Spleen (tissue), 7 donors: ENCODE data around the gene SPEN.

Source experiments
- POLR2AphosphoS5 ChIP-seq, 3 donors: sonication (generic); formaldehyde crosslinking; IDR thresholded peaks; one replicate each; pipeline ENCODE4 v1.5.1; 2017; ENCODE audit warnings: antibody characterized with exemption in 3 of 3
- TF ChIP-seq, protein P1 (sequence below), 11 experiments: fragments of 200-600 bp in 7 of 11; fragments of 450-650 bp in 4 of 11; sonication (generic) in 4 of 11; IDR thresholded peaks in 8 of 11; conservative IDR thresholded peaks in 3 of 11; 1 replicate in 7 of 11; 2 replicates in 4 of 11; pipeline versions ENCODE4 v1.4.0 to v1.8.0; 2016 to 2021; ENCODE audit warnings: antibody characterized with exemption in 11 of 11, inconsistent platforms in 4 of 11, mild to moderate bottlenecking in 1 of 11
- donor health status: DM: no; HTN: no; CAD: no; lungs with moderate emphysema.
- donor health status: DM: no; HTN: no; CAD: no.
- donor health status: DM: no; HTN: no; CAD: no.

DNA sequence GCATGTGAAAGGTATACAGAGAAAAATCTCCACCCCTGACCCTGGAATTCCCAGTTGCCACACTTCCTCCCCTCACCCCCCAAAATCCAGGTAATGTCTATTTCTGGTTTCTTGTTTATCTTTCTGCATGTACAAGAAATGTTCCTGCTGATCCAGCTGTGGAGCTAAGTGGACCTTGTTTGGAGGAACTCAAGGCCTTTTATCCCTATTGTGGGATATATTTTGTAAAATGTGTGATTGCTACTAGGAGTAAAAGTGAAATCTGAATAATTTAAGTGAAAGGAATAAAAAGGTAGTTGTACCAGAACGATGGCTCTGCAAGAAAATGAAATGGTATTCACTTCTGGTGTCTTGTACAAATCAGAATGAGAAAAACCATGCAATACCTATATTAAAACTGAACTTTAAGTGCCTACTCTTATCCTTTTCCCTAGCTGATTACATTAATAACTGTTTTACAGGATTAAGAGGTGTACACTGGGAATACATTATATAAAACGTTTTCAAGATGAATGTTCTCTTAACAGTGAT is 3.0 kb downstream of the SPEN start:
- no peak for TF ChIP-seq POLR2AphosphoS5 (IDR thresholded peaks at IDR 0.05)
- TF ChIP-seq, protein P1, sequence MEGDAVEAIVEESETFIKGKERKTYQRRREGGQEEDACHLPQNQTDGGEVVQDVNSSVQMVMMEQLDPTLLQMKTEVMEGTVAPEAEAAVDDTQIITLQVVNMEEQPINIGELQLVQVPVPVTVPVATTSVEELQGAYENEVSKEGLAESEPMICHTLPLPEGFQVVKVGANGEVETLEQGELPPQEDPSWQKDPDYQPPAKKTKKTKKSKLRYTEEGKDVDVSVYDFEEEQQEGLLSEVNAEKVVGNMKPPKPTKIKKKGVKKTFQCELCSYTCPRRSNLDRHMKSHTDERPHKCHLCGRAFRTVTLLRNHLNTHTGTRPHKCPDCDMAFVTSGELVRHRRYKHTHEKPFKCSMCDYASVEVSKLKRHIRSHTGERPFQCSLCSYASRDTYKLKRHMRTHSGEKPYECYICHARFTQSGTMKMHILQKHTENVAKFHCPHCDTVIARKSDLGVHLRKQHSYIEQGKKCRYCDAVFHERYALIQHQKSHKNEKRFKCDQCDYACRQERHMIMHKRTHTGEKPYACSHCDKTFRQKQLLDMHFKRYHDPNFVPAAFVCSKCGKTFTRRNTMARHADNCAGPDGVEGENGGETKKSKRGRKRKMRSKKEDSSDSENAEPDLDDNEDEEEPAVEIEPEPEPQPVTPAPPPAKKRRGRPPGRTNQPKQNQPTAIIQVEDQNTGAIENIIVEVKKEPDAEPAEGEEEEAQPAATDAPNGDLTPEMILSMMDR (IDR thresholded peaks at IDR 0.05 in 8 of 11, conservative IDR thresholded peaks at IDR 0.05 in 3 of 11) = no peak
